IMR-90 (cell line): ENCODE measurements around the gene ATOSB. TPM values are rescaled to one million over a fixed set of nuclear protein-coding genes. Genes with fewer than 3 reads are reported as not detected.

Source experiments
- ATAC-seq: fragments of 200-7000 bp; cut with Tn5 transposase; 2 replicates; pipeline ENCODE4 v1.9.1; 2020; ENCODE audit warnings: low read depth, mild to moderate bottlenecking, moderate library complexity
- BruUV-seq: library from RNA; stranded (reverse); fragments of 400-500 nt; replicated peaks from 2 replicates; lab custom pipeline; 2021; lab: Mats Ljungman, UMichigan
- CTCF ChIA-PET: fragments of 300-600 bp; formaldehyde crosslinking; extraction: SDS; loops from one replicate; lab custom pipeline; 2021; ENCODE audit warnings: antibody characterized with exemption; lab: Yijun Ruan, JAX
- POLR2A ChIA-PET: fragments of 300-600 bp; sonication (Branson Sonifier 250); formaldehyde crosslinking; loops from one replicate; lab custom pipeline; 2022; ENCODE audit warnings: antibody characterized with exemption; ENCODE audit not compliant: unreplicated experiment; lab: Charles Lee
- DNase-seq: peaks from one replicate; pipeline ENCODE4 v3.0.0; 2013
- H2AFZ ChIP-seq: replicated peaks from 2 replicates; pipeline ENCODE3; 2013; ENCODE audit warnings: low read length, mild to moderate bottlenecking; ENCODE audit not compliant: poor library complexity
- H2AK5ac ChIP-seq: 2 replicates; pipeline ENCODE4 v1.6.1; 2013; ENCODE audit warnings: low read depth, low read length, inconsistent platforms
- H2AK9ac ChIP-seq: replicated peaks from 2 replicates; pipeline ENCODE3; 2013; ENCODE audit warnings: mild to moderate bottlenecking, low read depth, low read length, moderate library complexity; ENCODE audit not compliant: poor library complexity
- H2BK120ac ChIP-seq: 2 replicates; pipeline ENCODE4 v1.6.1; 2013; ENCODE audit warnings: low read depth, low read length, inconsistent platforms
- H2BK15ac ChIP-seq: 3 replicates; pipeline ENCODE4 v1.6.1; 2013; ENCODE audit warnings: low read depth, low read length, inconsistent platforms
- H2BK20ac ChIP-seq: 2 replicates; pipeline ENCODE4 v1.6.1; 2013; ENCODE audit warnings: low read depth, mild to moderate bottlenecking, inconsistent platforms, low read length, moderate library complexity
- H2BK5ac ChIP-seq: 2 replicates; pipeline ENCODE4 v1.6.1; 2013; ENCODE audit warnings: mild to moderate bottlenecking, low read depth, low read length, inconsistent platforms; ENCODE audit not compliant: poor library complexity, severe bottlenecking
- H3K14ac ChIP-seq: replicated peaks from 2 replicates; pipeline ENCODE4 v1.6.1; 2013; ENCODE audit warnings: low read depth, low read length, inconsistent platforms
- H3K18ac ChIP-seq: 2 replicates; pipeline ENCODE4 v1.6.1; 2013; ENCODE audit warnings: low read depth, low read length, control low read depth
- H3K23ac ChIP-seq: 2 replicates; pipeline ENCODE4 v1.6.1; 2013; ENCODE audit warnings: low read depth, low read length, inconsistent platforms
- H3K27ac ChIP-seq: 2 replicates; pipeline ENCODE4 v1.5.1; 2013; ENCODE audit warnings: mild to moderate bottlenecking, control low read depth, low read length; ENCODE audit not compliant: insufficient read depth
- H3K27me3 ChIP-seq: 2 replicates; pipeline ENCODE4 v1.6.1; 2013; ENCODE audit warnings: low read length; ENCODE audit not compliant: control insufficient read depth, insufficient read depth
- H3K36me3 ChIP-seq: 2 replicates; pipeline ENCODE4 v1.6.1; 2013; ENCODE audit warnings: low read length, mixed read lengths; ENCODE audit not compliant: control insufficient read depth, insufficient read depth
- H3K4ac ChIP-seq: 2 replicates; pipeline ENCODE4 v1.6.1; 2013; ENCODE audit warnings: low read depth, low read length, inconsistent platforms
- H3K4me1 ChIP-seq: 2 replicates; pipeline ENCODE4 v1.6.1; 2013; ENCODE audit warnings: low read length, mixed read lengths; ENCODE audit not compliant: control insufficient read depth, insufficient read depth
- H3K4me2 ChIP-seq: 2 replicates; pipeline ENCODE4 v1.6.1; 2013; ENCODE audit warnings: low read depth, mild to moderate bottlenecking, control low read depth, low read length, moderate library complexity
- H3K4me3 ChIP-seq: 2 replicates; pipeline ENCODE4 v1.5.1; 2013; ENCODE audit warnings: low read depth, mild to moderate bottlenecking, control low read depth, low read length, moderate library complexity; ENCODE audit not compliant: insufficient read depth
- H3K56ac ChIP-seq: 2 replicates; pipeline ENCODE4 v1.6.1; 2013; ENCODE audit warnings: low read length, inconsistent platforms; ENCODE audit not compliant: insufficient read depth; ENCODE audit errors: extremely low read depth
- H3K79me1 ChIP-seq, 2 experiments: 2 replicates each; pipeline ENCODE4 v1.6.1; 2013; ENCODE audit warnings: low read length in 2 of 2, inconsistent platforms in 1 of 2, low read depth in 1 of 2
- H3K9ac ChIP-seq: 2 replicates; pipeline ENCODE4 v1.6.1; 2013; ENCODE audit warnings: low read depth, low read length, control low read depth
- H3K9me1 ChIP-seq: 2 replicates; pipeline ENCODE4 v1.6.1; 2013; ENCODE audit warnings: low read length, inconsistent platforms; ENCODE audit not compliant: insufficient read depth
- H3K9me3 ChIP-seq: 2 replicates; pipeline ENCODE4 v1.6.1; 2013; ENCODE audit warnings: low read length; ENCODE audit not compliant: control insufficient read depth, insufficient read depth
- H4K20me1 ChIP-seq: 2 replicates; pipeline ENCODE4 v1.6.1; 2013; ENCODE audit warnings: low read length, inconsistent platforms; ENCODE audit not compliant: insufficient read depth
- H4K5ac ChIP-seq: 2 replicates; pipeline ENCODE4 v1.6.1; 2013; ENCODE audit warnings: mild to moderate bottlenecking, low read depth, low read length, control low read depth
- H4K8ac ChIP-seq, 2 experiments: 2 replicates each; pipeline ENCODE4 v1.6.1; 2013; ENCODE audit warnings: low read depth in 2 of 2, low read length in 2 of 2, control low read depth in 1 of 2, inconsistent platforms in 1 of 2
- H4K91ac ChIP-seq: 2 replicates; pipeline ENCODE4 v1.6.1; 2013; ENCODE audit warnings: low read depth, low read length, inconsistent platforms; ENCODE audit not compliant: insufficient read depth
- BHLHE40 ChIP-seq: fragments of 150-350 bp; IDR thresholded peaks from 2 replicates; pipeline ENCODE4 v1.6.1; 2016; ENCODE audit warnings: mild to moderate bottlenecking, low read depth, low read length
- CEBPB ChIP-seq: IDR thresholded peaks from 2 replicates; pipeline ENCODE4 v1.6.1; 2012; ENCODE audit warnings: low read depth, low read length, improper control_type of control experiment
- CHD1 ChIP-seq: IDR thresholded peaks from 2 replicates; pipeline ENCODE4 v1.6.1; 2012; ENCODE audit warnings: low read depth, low read length, improper control_type of control experiment
- FOS ChIP-seq: fragments of 150-350 bp; IDR thresholded peaks from 2 replicates; pipeline ENCODE4 v1.6.1; 2016; ENCODE audit warnings: low read depth, low read length
- MAFK ChIP-seq: IDR thresholded peaks from 2 replicates; pipeline ENCODE4 v1.6.1; 2012; ENCODE audit warnings: low read depth, low read length, improper control_type of control experiment
- MAZ ChIP-seq: IDR thresholded peaks from 2 replicates; pipeline ENCODE4 v1.6.1; 2012; ENCODE audit warnings: low read depth, mild to moderate bottlenecking, low read length, improper control_type of control experiment, moderate library complexity, borderline replicate concordance
- MXI1 ChIP-seq: IDR thresholded peaks from 2 replicates; pipeline ENCODE4 v1.6.1; 2012; ENCODE audit warnings: low read depth, mild to moderate bottlenecking, low read length, moderate library complexity, borderline replicate concordance
- NFE2L2 ChIP-seq: fragments of 150-350 bp; IDR thresholded peaks from 2 replicates; pipeline ENCODE4 v1.6.1; 2016; ENCODE audit warnings: low read depth, mild to moderate bottlenecking, low read length
- POLR2A ChIP-seq: IDR thresholded peaks from 2 replicates; pipeline ENCODE4 v1.6.1; 2012; ENCODE audit warnings: mild to moderate bottlenecking, low read depth, low read length
- RAD21 ChIP-seq: IDR thresholded peaks from 2 replicates; pipeline ENCODE4 v1.6.1; 2012; ENCODE audit warnings: low read length, improper control_type of control experiment
- RCOR1 ChIP-seq: IDR thresholded peaks from 2 replicates; pipeline ENCODE4 v1.6.1; 2012; ENCODE audit warnings: mild to moderate bottlenecking, low read length, improper control_type of control experiment; ENCODE audit not compliant: insufficient replicate concordance
- RFX5 ChIP-seq: IDR thresholded peaks from 2 replicates; pipeline ENCODE4 v1.8.0; 2012; ENCODE audit warnings: low read depth, mild to moderate bottlenecking, low read length, moderate library complexity
- SMC3 ChIP-seq: fragments of 150-350 bp; IDR thresholded peaks from 2 replicates; pipeline ENCODE4 v1.6.1; 2016; ENCODE audit warnings: low read depth, mild to moderate bottlenecking, antibody characterized with exemption, low read length, moderate library complexity
- WGBS, 2 experiments: methylation state at CpG; one replicate each; pipeline versions ENCODE4 v1.1.5 to v1.1.7; 2013; ENCODE audit warnings: missing lambda C conversion rate in 2 of 2; ENCODE audit not compliant: insufficient read length in 1 of 2; ENCODE audit errors: extremely low coverage in 2 of 2; 5-methylcytosine and 5-hydroxymethylcytosine counted together
- dilution Hi-C: fragments of 300-500 bp; cut with HindIII; formaldehyde crosslinking; loops from one replicate; pipeline ENCODE4 v1.14.3; 2018; ENCODE audit warnings: low sequenced_read_pairs; ENCODE audit not compliant: unreplicated experiment
- in situ Hi-C: fragments of 300-500 bp; cut with MboI; formaldehyde crosslinking; loops from 3 replicates; pipeline ENCODE4 v1.14.3; 2019; ENCODE audit warnings: low sequenced_read_pairs, inconsistent platforms, mixed read lengths
- intact Hi-C: fragments of 100-400 bp; cut with micrococcal nuclease; formaldehyde crosslinking; loops from 2 replicates; pipeline ENCODE4 v1.10.0; 2022
- polyA plus RNA-seq, 3 experiments: library from polyadenylated mRNA; depleted of rRNA; stranded (reverse); fragments of >200 nt; gene quantifications; 2 replicates each; pipeline ENCODE4 v1.2.3, GENCODE V29; 2012; ENCODE audit warnings: low replicate concordance in 1 of 3
- total RNA-seq: library from RNA; depleted of rRNA; stranded (reverse); fragments of >200 nt; gene quantifications from 2 replicates; pipeline ENCODE4 v1.2.3, GENCODE V29; 2012
- TF ChIP-seq, protein P1 (sequence below): fragments of 150-350 bp; IDR thresholded peaks from 2 replicates; pipeline ENCODE4 v1.6.1; 2016; ENCODE audit warnings: low read depth, mild to moderate bottlenecking, low read length, moderate library complexity, borderline replicate concordance
- TF ChIP-seq, protein P2 (sequence below): conservative IDR thresholded peaks from 2 replicates; pipeline ENCODE4 v1.5.1; 2012; ENCODE audit warnings: mild to moderate bottlenecking, low read depth, low read length, improper control_type of control experiment
- TF ChIP-seq, protein P3 (sequence below): fragments of 150-350 bp; IDR thresholded peaks from 2 replicates; pipeline ENCODE4 v1.6.1; 2017; ENCODE audit warnings: mild to moderate bottlenecking, antibody characterized with exemption, low read length, low read depth

Gene ATOSB
- total and polyA plus RNA-seq, 2 of the 4 experiments (the other 2 are of a cell fraction) = 12.0 to 40.2 TPM

DNA sequence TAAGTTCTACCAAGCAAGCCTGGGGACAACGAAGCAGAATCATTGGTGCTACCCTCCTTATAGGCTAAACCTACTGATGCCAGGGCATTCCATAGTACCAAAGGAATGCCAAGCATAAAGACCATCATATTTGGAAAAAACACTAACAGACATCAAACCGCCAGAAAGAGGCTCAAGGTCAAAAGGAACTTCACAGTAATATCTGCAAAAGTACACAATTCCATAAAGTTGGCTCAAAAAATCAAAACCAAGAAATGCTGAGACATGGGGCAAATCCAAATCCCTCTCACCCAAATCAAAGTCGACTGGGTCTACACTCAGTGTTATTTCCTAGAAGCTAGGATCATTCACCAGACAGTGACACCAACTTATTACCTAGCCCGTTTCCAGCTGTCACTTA, 46.6 kb downstream of the ATOSB start:
- intact Hi-C loops (no loop called here), dilution Hi-C loops (no loop called here), in situ Hi-C loops (no loop called here)
- Histone ChIP-seq H2AK5ac (no peak overlapping the region), H3K18ac (no peak overlapping the region), H3K27me3 (no peaks in the 10 kb centered on the region), H3K9me3 (no peaks in the 10 kb centered on the region), H4K8ac (no peak overlapping the region), H2AK9ac (no peak overlapping the region), H2BK5ac (no peak overlapping the region), H3K4me1 (peaks cover 12% of the 10 kb centered on the region), H3K4me2 (peak overlapping the region; percentile 42; the same call in 1 of the 2 replicates), H2BK120ac (no peak overlapping the region), H3K27ac (no peak overlapping the region), H2AFZ (no peak overlapping the region), H2BK15ac (no peak overlapping the region), H4K5ac (no peak overlapping the region), H3K9me1 (peaks cover 30% of the 10 kb centered on the region), H4K91ac (no peak overlapping the region), H4K20me1 (peaks cover 69% of the 10 kb centered on the region), H3K79me1 (peaks cover 17 to 70% of the 10 kb centered on the region in 2 experiments), H3K23ac (no peak overlapping the region), H3K4me3 (no peak overlapping the region), H3K14ac (no peak overlapping the region), H3K56ac (no peak overlapping the region), H3K4ac (no peak overlapping the region), H2BK20ac (no peak overlapping the region), H3K36me3 (peaks cover 38% of the 10 kb centered on the region), H3K9ac (no peak overlapping the region)
- TF ChIP-seq MXI1 = no peak
- TF ChIP-seq, protein P1, sequence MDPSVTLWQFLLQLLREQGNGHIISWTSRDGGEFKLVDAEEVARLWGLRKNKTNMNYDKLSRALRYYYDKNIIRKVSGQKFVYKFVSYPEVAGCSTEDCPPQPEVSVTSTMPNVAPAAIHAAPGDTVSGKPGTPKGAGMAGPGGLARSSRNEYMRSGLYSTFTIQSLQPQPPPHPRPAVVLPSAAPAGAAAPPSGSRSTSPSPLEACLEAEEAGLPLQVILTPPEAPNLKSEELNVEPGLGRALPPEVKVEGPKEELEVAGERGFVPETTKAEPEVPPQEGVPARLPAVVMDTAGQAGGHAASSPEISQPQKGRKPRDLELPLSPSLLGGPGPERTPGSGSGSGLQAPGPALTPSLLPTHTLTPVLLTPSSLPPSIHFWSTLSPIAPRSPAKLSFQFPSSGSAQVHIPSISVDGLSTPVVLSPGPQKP = no peak
- TF ChIP-seq RAD21 = no peak
- TF ChIP-seq BHLHE40 = no peak
- TF ChIP-seq NFE2L2 = no peak
- TF ChIP-seq, protein P2, sequence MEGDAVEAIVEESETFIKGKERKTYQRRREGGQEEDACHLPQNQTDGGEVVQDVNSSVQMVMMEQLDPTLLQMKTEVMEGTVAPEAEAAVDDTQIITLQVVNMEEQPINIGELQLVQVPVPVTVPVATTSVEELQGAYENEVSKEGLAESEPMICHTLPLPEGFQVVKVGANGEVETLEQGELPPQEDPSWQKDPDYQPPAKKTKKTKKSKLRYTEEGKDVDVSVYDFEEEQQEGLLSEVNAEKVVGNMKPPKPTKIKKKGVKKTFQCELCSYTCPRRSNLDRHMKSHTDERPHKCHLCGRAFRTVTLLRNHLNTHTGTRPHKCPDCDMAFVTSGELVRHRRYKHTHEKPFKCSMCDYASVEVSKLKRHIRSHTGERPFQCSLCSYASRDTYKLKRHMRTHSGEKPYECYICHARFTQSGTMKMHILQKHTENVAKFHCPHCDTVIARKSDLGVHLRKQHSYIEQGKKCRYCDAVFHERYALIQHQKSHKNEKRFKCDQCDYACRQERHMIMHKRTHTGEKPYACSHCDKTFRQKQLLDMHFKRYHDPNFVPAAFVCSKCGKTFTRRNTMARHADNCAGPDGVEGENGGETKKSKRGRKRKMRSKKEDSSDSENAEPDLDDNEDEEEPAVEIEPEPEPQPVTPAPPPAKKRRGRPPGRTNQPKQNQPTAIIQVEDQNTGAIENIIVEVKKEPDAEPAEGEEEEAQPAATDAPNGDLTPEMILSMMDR = no peak
- no peak for TF ChIP-seq RFX5
- TF ChIP-seq CEBPB = no peak
- no peak for TF ChIP-seq RCOR1
- no peak for TF ChIP-seq POLR2A
- TF ChIP-seq, protein P3, sequence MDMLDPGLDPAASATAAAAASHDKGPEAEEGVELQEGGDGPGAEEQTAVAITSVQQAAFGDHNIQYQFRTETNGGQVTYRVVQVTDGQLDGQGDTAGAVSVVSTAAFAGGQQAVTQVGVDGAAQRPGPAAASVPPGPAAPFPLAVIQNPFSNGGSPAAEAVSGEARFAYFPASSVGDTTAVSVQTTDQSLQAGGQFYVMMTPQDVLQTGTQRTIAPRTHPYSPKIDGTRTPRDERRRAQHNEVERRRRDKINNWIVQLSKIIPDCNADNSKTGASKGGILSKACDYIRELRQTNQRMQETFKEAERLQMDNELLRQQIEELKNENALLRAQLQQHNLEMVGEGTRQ = no peak
- TF ChIP-seq SMC3 = no peak
- no peak for TF ChIP-seq CHD1
- no peak for TF ChIP-seq FOS
- TF ChIP-seq MAZ = no peak
- TF ChIP-seq MAFK = no peak
- no TSS peak for BruUV-seq
- no peak for DNase-seq
- no peak for ATAC-seq
- CTCF ChIA-PET = no interaction called here
- WGBS, 2 experiments = no CpG with 5 or more reads among the region's 4 CpGs
- POLR2A ChIA-PET = interaction anchor here (0.6 to 0.7 kb wide), 4 partner anchors 25 to 80 kb away, joined by 3 to 16 read pairs (median 4); partner anchors contain the start of gene DNAJB5
